T-cell (primary cell): ENCODE results near the gene UBE2E2. TPM values are rescaled to one million over a fixed set of nuclear protein-coding genes. Genes with fewer than 3 reads are reported as not detected.

Experiments used
- ATAC-seq, 4 experiments: fragments of 200-7000 bp in 3 of 4; fragments of 150-1000 bp in 1 of 4; cut with Tn5 transposase; replicated peaks in 1 of 4; 1 replicate in 3 of 4; 2 replicates in 1 of 4; pipeline ENCODE4 v1.10.0; 2021; ENCODE audit warnings: moderate library complexity in 3 of 4, mild to moderate bottlenecking in 2 of 4, moderate number of reproducible peaks in 1 of 4
- CTCF ChIA-PET, 2 donors: fragments of 300-600 bp; sonication (Branson Sonifier 250); formaldehyde crosslinking; loops; one replicate each; lab custom pipeline; 2022; ENCODE audit warnings: antibody characterized with exemption in 2 of 2; lab: Charles Lee
- POLR2A ChIA-PET, 2 donors: fragments of 300-600 bp; sonication (Branson Sonifier 250); formaldehyde crosslinking; loops; one replicate each; lab custom pipeline; 2022; ENCODE audit warnings: antibody characterized with exemption in 2 of 2; lab: Charles Lee
- DNase-seq, 35 experiments: peaks; one replicate each; pipeline versions ENCODE4 v3.0.0 to v3.0.0-alpha.2; 2013 to 2023
- H3K27ac ChIP-seq: one replicate; pipeline ENCODE4 v1.5.1; 2013; ENCODE audit warnings: low read length
- H3K27me3 ChIP-seq, 2 experiments: replicated peaks in 1 of 2; 1 replicate in 1 of 2; 2 replicates in 1 of 2; pipeline versions ENCODE4 v1.6.1 to v1.7.0; 2013; ENCODE audit warnings: low read length in 1 of 2, mixed read lengths in 1 of 2; ENCODE audit not compliant: control insufficient read depth in 2 of 2, insufficient read depth in 2 of 2; ENCODE audit errors: extremely low read depth in 1 of 2
- H3K36me3 ChIP-seq, 2 donors: 1 replicate in 1 of 2; 2 replicates in 1 of 2; pipeline versions ENCODE4 v1.6.1 to v1.7.0; 2013; ENCODE audit warnings: low read length in 1 of 2; ENCODE audit not compliant: control insufficient read depth in 2 of 2, insufficient read depth in 1 of 2; ENCODE audit errors: extremely low read depth in 1 of 2
- H3K4me1 ChIP-seq, 2 experiments: 1 replicate in 1 of 2; 2 replicates in 1 of 2; pipeline versions ENCODE4 v1.6.1 to v1.7.0; 2013; ENCODE audit warnings: low read length in 2 of 2, mixed read lengths in 1 of 2; ENCODE audit not compliant: insufficient read depth in 2 of 2, control insufficient read depth in 1 of 2; ENCODE audit errors: extremely low read depth in 1 of 2
- H3K4me3 ChIP-seq, 2 donors: 1 replicate in 1 of 2; 2 replicates in 1 of 2; pipeline versions ENCODE4 v1.5.1 to v1.7.0; 2013; ENCODE audit warnings: mild to moderate bottlenecking in 2 of 2, low read length in 1 of 2, moderate library complexity in 1 of 2; ENCODE audit not compliant: control insufficient read depth in 1 of 2; ENCODE audit errors: extremely low read depth in 1 of 2
- H3K9me3 ChIP-seq: 2 replicates; pipeline ENCODE4 v1.7.0; 2013
- H3K27ac Mint-ChIP-seq, 2 donors: one replicate each; pipeline ENCODE4 v1.8.0; 2020 to 2021; ENCODE audit warnings: mild to moderate bottlenecking in 2 of 2, mixed read lengths in 2 of 2
- H3K27me3 Mint-ChIP-seq, 2 donors: one replicate each; pipeline ENCODE4 v1.8.0; 2021 to 2022; ENCODE audit warnings: mixed read lengths in 2 of 2
- H3K36me3 Mint-ChIP-seq: one replicate; pipeline ENCODE4 v1.8.0; 2021; ENCODE audit warnings: mixed read lengths
- H3K4me1 Mint-ChIP-seq, 3 donors: one replicate each; pipeline ENCODE4 v1.8.0; 2020 to 2022; ENCODE audit warnings: mixed read lengths in 3 of 3, mild to moderate bottlenecking in 1 of 3
- H3K4me3 Mint-ChIP-seq, 3 donors: one replicate each; pipeline ENCODE4 v1.8.0; 2020 to 2022; ENCODE audit warnings: mild to moderate bottlenecking in 3 of 3, mixed read lengths in 3 of 3, moderate library complexity in 3 of 3
- H3K9me3 Mint-ChIP-seq, 3 donors: one replicate each; pipeline ENCODE4 v1.8.0; 2020 to 2022; ENCODE audit warnings: mixed read lengths in 3 of 3
- WGBS: methylation state at CpG from one replicate; pipeline ENCODE4 v1.1.5; 2013; ENCODE audit warnings: missing lambda C conversion rate; ENCODE audit not compliant: insufficient coverage; 5-methylcytosine and 5-hydroxymethylcytosine counted together
- total RNA-seq, 35 experiments: library from RNA in 6 of 35; stranded (reverse) in 6 of 35; fragments of 120-200 nt in 1 of 35; gene quantifications; one replicate each; pipeline versions ENCODE4 v1.2.1 to v1.2.4 and lab custom pipeline; 2013 to 2026

The UBE2E2 gene
- total RNA-seq, 5 donors from 2014 or later (not counting 1 experiment from before 2014, with no cell fraction given): 7.2 to 17.6 (median 7.5) TPM

- H3K27me3 Mint-ChIP-seq: no peaks in the 10 kb centered on the region
- Histone ChIP-seq H3K9me3 (no peaks in the 10 kb centered on the region), H3K4me1 (no peaks in the 10 kb centered on the region), H3K4me3 (no peak overlapping the region), H3K27me3 (no peaks in the 10 kb centered on the region), H3K36me3 (no peaks in the 10 kb centered on the region), H3K27ac (no peak overlapping the region)
- no peak for DNase-seq
- no peak for ATAC-seq
- no peak overlapping the region for H3K27ac Mint-ChIP-seq
- H3K4me3 Mint-ChIP-seq: peak overlapping the region in 1 of 3 donors; percentile 37
- peaks cover 0 to 18% (median 3%) of the 10 kb centered on the region in 3 donors for H3K4me1 Mint-ChIP-seq
- WGBS: 17% methylated on average over 1 of the region's 3 CpGs
- CTCF ChIA-PET: no interaction called here
- H3K9me3 Mint-ChIP-seq: peaks cover 0 to 7% (median 3%) of the 10 kb centered on the region in 3 donors
- POLR2A ChIA-PET: no interaction called here
- H3K36me3 Mint-ChIP-seq: peaks cover 7% of the 10 kb centered on the region
These were observed 67.3 kb downstream of the UBE2E2 start for GRCh38 chr3:23270423-23270822.

GRCh38 chr3:23271876-23272741 is 69.0 kb downstream of the UBE2E2 start:
- Histone ChIP-seq H3K27ac (no peak overlapping the region), H3K4me3 (no peak overlapping the region), H3K9me3 (no peaks in the 10 kb centered on the region), H3K36me3 (no peaks in the 10 kb centered on the region), H3K4me1 (no peaks in the 10 kb centered on the region), H3K27me3 (no peaks in the 10 kb centered on the region)
- POLR2A ChIA-PET: interaction anchor here in 1 of 2 donors (0.6 kb wide), 1 partner anchor 129 kb away, joined by 6 read pairs; no protein-coding TSS in a partner anchor
- H3K4me1 Mint-ChIP-seq: peaks cover 0 to 18% (median 3%) of the 10 kb centered on the region in 3 donors
- ATAC-seq (no peak), DNase-seq (no peak)
- peaks cover 0 to 7% (median 3%) of the 10 kb centered on the region in 3 donors for H3K9me3 Mint-ChIP-seq
- CTCF ChIA-PET: no interaction called here
- H3K36me3 Mint-ChIP-seq: peaks cover 7% of the 10 kb centered on the region
- H3K4me3 Mint-ChIP-seq: no peak overlapping the region
- WGBS: 94% methylated on average over 24 of the region's 38 CpGs
- no peaks in the 10 kb centered on the region for H3K27me3 Mint-ChIP-seq
- H3K27ac Mint-ChIP-seq: no peak overlapping the region

DNA sequence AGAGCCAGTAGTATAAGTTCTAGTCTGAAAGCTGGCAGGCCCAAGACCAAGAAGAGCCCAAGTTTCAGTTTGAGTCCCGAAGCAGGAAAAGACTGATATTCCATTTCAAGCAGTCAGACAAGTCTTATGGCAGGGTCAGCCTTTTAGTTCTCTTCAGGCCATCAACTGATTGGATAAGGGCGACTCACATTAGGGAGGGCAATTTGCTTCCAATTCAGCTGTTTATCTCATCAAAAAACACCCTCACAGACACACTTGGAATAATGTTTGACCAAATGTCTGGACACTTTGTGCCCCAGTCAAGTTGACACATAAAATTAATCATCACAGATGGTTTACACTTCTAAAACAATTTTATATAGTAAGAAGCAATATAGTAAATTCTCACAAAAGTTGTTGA is 69.7 kb downstream of the UBE2E2 start:
- Mint-ChIP-seq H3K36me3 (peaks cover 7% of the 10 kb centered on the region), H3K9me3 (peaks cover 0 to 7% (median 3%) of the 10 kb centered on the region in 3 donors), H3K27ac (no peak overlapping the region), H3K4me1 (peaks cover 0 to 18% (median 3%) of the 10 kb centered on the region in 3 donors), H3K4me3 (no peak overlapping the region), H3K27me3 (no peaks in the 10 kb centered on the region)
- no CpG with 5 or more reads among the region's 2 CpGs for WGBS
- DNase-seq (no peak), ATAC-seq (no peak)
- POLR2A ChIA-PET: no interaction called here
- Histone ChIP-seq H3K27me3 (no peaks in the 10 kb centered on the region), H3K4me1 (no peaks in the 10 kb centered on the region), H3K9me3 (no peaks in the 10 kb centered on the region), H3K36me3 (no peaks in the 10 kb centered on the region), H3K4me3 (no peak overlapping the region), H3K27ac (no peak overlapping the region)
- CTCF ChIA-PET: no interaction called here

DNA sequence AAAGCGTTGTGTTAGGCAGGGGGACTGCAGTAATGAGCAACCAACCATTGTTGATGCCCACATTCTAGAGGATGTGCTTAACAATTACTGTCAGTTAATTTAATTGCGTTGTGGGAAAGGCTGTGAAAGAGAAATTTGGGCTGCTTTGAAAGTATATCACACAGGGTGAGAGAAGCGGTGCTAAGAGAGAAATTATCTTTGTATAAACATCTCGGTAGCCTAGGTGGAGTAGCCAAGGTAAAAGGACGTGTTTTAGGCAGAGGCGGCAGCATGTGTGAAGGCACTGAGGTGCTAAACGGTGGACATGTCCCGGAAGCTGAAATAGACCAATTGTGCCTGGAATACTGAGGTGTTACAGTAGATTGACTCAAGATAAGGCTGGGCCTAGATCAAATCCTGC is 71.9 kb downstream of the UBE2E2 start:
- Histone ChIP-seq H3K27me3 (no peaks in the 10 kb centered on the region), H3K4me1 (no peaks in the 10 kb centered on the region), H3K9me3 (no peaks in the 10 kb centered on the region), H3K27ac (no peak overlapping the region), H3K4me3 (no peak overlapping the region), H3K36me3 (no peaks in the 10 kb centered on the region)
- H3K4me3 Mint-ChIP-seq: no peak overlapping the region
- POLR2A ChIA-PET: no interaction called here
- ATAC-seq (no peak), DNase-seq (no peak)
- H3K4me1 Mint-ChIP-seq: peaks cover 0 to 8% (median 2%) of the 10 kb centered on the region in 3 donors
- peaks cover 7% of the 10 kb centered on the region for H3K36me3 Mint-ChIP-seq
- H3K27me3 Mint-ChIP-seq: no peaks in the 10 kb centered on the region
- H3K27ac Mint-ChIP-seq: no peak overlapping the region
- peaks cover 0 to 7% (median 3%) of the 10 kb centered on the region in 3 donors for H3K9me3 Mint-ChIP-seq
- CTCF ChIA-PET: interaction anchor here in 1 of 2 donors (0.6 kb wide), 1 partner anchor 20 kb away, joined by 3 read pairs; no protein-coding TSS in a partner anchor
- WGBS: 81% methylated on average over 7 of the region's 8 CpGs

DNA sequence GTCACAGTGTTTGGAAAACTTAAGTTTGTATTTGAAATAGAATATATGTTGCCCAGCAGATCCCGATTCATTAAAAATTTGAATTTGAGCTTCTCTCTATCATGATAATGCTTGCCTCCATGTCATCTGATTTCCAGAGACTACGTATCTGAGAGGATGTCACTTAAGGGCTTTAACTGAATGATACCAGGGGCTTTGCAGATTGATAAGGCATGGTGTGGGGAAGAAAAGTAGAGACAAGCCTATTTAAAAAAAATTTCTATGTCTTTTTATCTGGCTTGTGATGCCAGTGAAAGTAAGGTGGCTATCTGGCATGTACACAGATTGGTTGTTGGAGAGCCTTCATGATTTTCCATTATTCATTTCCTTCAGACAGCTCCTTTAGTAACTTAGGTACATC is 72.7 kb downstream of the UBE2E2 start:
- H3K36me3 Mint-ChIP-seq: peaks cover 5% of the 10 kb centered on the region
- no peaks in the 10 kb centered on the region for H3K27me3 Mint-ChIP-seq
- DNase-seq: no peak
- no peaks in the 10 kb centered on the region for H3K4me1 ChIP-seq
- peaks cover 0 to 4% (median 3%) of the 10 kb centered on the region in 3 donors for H3K9me3 Mint-ChIP-seq
- CTCF ChIA-PET: no interaction called here
- no peak for ATAC-seq
- H3K36me3 ChIP-seq: no peaks in the 10 kb centered on the region
- H3K4me3 Mint-ChIP-seq: no peak overlapping the region
- no peaks in the 10 kb centered on the region for H3K27me3 ChIP-seq
- no peak overlapping the region for H3K4me3 ChIP-seq
- H3K27ac Mint-ChIP-seq: no peak overlapping the region
- H3K9me3 ChIP-seq: no peaks in the 10 kb centered on the region
- H3K27ac ChIP-seq: no peak overlapping the region
- no CpG with 5 or more reads among the region's 2 CpGs for WGBS
- peaks cover 0 to under 1% (median 0%) of the 10 kb centered on the region in 3 donors for H3K4me1 Mint-ChIP-seq
- POLR2A ChIA-PET: no interaction called here

- Histone ChIP-seq H3K27me3 (no peaks in the 10 kb centered on the region), H3K9me3 (no peaks in the 10 kb centered on the region), H3K4me3 (no peak overlapping the region), H3K4me1 (no peaks in the 10 kb centered on the region), H3K27ac (no peak overlapping the region), H3K36me3 (no peaks in the 10 kb centered on the region)
- Mint-ChIP-seq H3K4me1 (no peaks in the 10 kb centered on the region), H3K36me3 (no peaks in the 10 kb centered on the region), H3K4me3 (no peak overlapping the region), H3K27ac (no peak overlapping the region), H3K9me3 (no peaks in the 10 kb centered on the region), H3K27me3 (no peaks in the 10 kb centered on the region)
- DNase-seq: no peak
- no peak for ATAC-seq
- WGBS: no CpG with 5 or more reads among the region's 7 CpGs
- ChIA-PET CTCF (no interaction called here), POLR2A (no interaction called here)
These were observed 74.0 kb downstream of the UBE2E2 start for GRCh38 chr3:23276913-23277658.
